Tibial nerve (tissue), 4 donors: ENCODE data around the gene TPPP.

Experiments used
- EP300 ChIP-seq, 2 donors: sonication (generic); formaldehyde crosslinking; IDR thresholded peaks; one replicate each; pipeline ENCODE4 v1.6.1; 2017; ENCODE audit warnings: antibody characterized with exemption in 2 of 2, mild to moderate bottlenecking in 1 of 2
- TF ChIP-seq, protein P1 (sequence below), 5 experiments: fragments of 200-600 bp in 3 of 5; fragments of 450-650 bp in 2 of 5; sonication (generic) in 3 of 5; IDR thresholded peaks; one replicate each; pipeline ENCODE4 v1.5.1; 2016 to 2019; ENCODE audit warnings: antibody characterized with exemption in 5 of 5, mild to moderate bottlenecking in 3 of 5, moderate library complexity in 2 of 5

DNA sequence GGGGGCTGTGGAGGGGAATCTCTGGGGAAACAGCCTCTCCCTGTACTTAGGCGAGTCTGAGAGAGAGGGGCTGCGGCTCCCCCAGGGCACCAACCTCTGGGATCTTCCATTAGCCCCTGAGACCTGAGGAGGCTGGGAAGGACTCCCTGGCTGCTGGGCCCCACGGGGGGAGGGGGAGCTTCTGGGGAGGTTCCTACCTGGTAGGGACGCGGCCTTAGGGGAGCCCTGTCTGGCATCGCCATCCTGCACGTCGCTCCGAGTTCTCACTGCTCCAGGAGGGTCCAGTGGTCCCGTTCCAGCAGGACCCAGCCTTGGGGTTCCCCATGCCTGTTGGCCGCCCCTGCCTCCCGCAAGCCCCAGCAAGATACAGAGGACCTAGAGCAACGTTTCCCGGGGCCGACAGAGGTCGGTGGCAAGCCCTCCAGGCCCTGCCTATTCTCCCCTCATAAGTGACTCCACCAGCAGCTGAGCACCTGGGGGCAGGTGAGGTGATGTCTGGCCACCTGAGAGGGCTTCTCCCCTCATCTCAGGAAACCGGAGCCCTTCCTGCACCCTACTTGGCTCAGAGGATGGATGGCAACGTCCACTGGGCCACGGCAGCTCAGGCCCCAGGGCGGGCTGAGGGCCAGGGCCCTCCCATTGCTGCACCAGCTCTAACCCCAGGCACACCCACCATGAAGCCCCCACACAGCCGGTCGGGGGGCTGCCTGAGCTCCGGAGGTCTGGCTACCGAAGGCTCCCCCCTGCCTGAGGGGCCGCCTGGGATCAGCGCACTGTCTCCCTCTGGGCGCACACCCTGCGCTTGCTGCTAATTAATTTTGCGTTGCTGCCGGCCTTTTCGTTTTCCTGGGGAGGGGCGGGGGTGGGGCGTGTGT is 22.5 kb downstream of the TPPP start:
- TF ChIP-seq, protein P1, sequence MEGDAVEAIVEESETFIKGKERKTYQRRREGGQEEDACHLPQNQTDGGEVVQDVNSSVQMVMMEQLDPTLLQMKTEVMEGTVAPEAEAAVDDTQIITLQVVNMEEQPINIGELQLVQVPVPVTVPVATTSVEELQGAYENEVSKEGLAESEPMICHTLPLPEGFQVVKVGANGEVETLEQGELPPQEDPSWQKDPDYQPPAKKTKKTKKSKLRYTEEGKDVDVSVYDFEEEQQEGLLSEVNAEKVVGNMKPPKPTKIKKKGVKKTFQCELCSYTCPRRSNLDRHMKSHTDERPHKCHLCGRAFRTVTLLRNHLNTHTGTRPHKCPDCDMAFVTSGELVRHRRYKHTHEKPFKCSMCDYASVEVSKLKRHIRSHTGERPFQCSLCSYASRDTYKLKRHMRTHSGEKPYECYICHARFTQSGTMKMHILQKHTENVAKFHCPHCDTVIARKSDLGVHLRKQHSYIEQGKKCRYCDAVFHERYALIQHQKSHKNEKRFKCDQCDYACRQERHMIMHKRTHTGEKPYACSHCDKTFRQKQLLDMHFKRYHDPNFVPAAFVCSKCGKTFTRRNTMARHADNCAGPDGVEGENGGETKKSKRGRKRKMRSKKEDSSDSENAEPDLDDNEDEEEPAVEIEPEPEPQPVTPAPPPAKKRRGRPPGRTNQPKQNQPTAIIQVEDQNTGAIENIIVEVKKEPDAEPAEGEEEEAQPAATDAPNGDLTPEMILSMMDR (IDR thresholded peaks at IDR 0.05): no peak
- TF ChIP-seq EP300 (IDR thresholded peaks at IDR 0.05): no peak
